H1 (cell line): Measurements from ENCODE around the gene AK8. TPM values are rescaled to one million over a fixed set of nuclear protein-coding genes. Genes with fewer than 3 reads are reported as not detected.
A peak's percentile ranks its signal among the peaks of the same experiment; 100 is the strongest.

Experiments
- CTCF ChIA-PET: fragments of 300-600 bp; sonication (Branson Sonifier 250); formaldehyde crosslinking; loops from one replicate; lab custom pipeline; 2021; ENCODE audit not compliant: partially characterized antibody; lab: Charles Lee
- POLR2A ChIA-PET: fragments of 300-600 bp; sonication (Branson Sonifier 250); formaldehyde crosslinking; loops from one replicate; lab custom pipeline; 2021; ENCODE audit warnings: inconsistent platforms; ENCODE audit not compliant: partially characterized antibody; lab: Charles Lee
- DNase-seq, 2 experiments: peaks; one replicate each; pipeline versions ENCODE4 v3.0.0 to v3.0.0-alpha.2; 2010 to 2022; ENCODE audit warnings: low spot score in 2 of 2, low read depth in 1 of 2, mixed read lengths in 1 of 2
- FAIRE-seq: peaks from 2 replicates; lab custom pipeline; 2011; peaks lifted over from hg19 to GRCh38; lab: Jason Lieb, UNC
- H2AFZ ChIP-seq: 2 replicates; pipeline ENCODE4 v1.8.1; 2012; ENCODE audit warnings: low read length, inconsistent platforms
- H2AK5ac ChIP-seq: 2 replicates; pipeline ENCODE4 v1.6.1; 2013; ENCODE audit warnings: low read depth, low read length
- H2BK120ac ChIP-seq: replicated peaks from 2 replicates; pipeline ENCODE3; 2013; ENCODE audit warnings: low read depth, low read length, inconsistent platforms
- H2BK12ac ChIP-seq: 2 replicates; pipeline ENCODE4 v1.6.1; 2013; ENCODE audit warnings: low read depth, low read length
- H2BK15ac ChIP-seq: 2 replicates; pipeline ENCODE4 v1.6.1; 2013; ENCODE audit warnings: low read length
- H2BK20ac ChIP-seq: 2 replicates; pipeline ENCODE4 v1.6.1; 2013; ENCODE audit warnings: low read length
- H2BK5ac ChIP-seq: 2 replicates; pipeline ENCODE4 v1.6.1; 2013; ENCODE audit warnings: low read depth, low read length
- H3K14ac ChIP-seq: 2 replicates; pipeline ENCODE4 v1.6.1; 2013; ENCODE audit warnings: inconsistent platforms; ENCODE audit not compliant: insufficient read length
- H3K18ac ChIP-seq: 2 replicates; pipeline ENCODE4 v1.6.1; 2013; ENCODE audit warnings: low read length; ENCODE audit errors: extremely low read depth
- H3K23ac ChIP-seq: 2 replicates; pipeline ENCODE4 v1.6.1; 2013; ENCODE audit warnings: inconsistent platforms; ENCODE audit not compliant: insufficient read length
- H3K23me2 ChIP-seq: 2 replicates; pipeline ENCODE4 v1.6.1; 2013; ENCODE audit warnings: low read depth, low read length
- H3K27ac ChIP-seq: 2 replicates; pipeline ENCODE4 v1.6.1; 2011; ENCODE audit warnings: low read depth, low read length, inconsistent platforms
- H3K27me3 ChIP-seq, 4 experiments: replicated peaks in 1 of 4; 1 replicate in 1 of 4; 2 replicates in 3 of 4; pipeline versions ENCODE4 v1.6.1 to v1.8.1; 2011 to 2013; ENCODE audit warnings: low read length in 3 of 4, mild to moderate bottlenecking in 3 of 4, inconsistent platforms in 2 of 4, mixed read lengths in 2 of 4, moderate library complexity in 1 of 4; ENCODE audit not compliant: control insufficient read depth in 3 of 4, insufficient read depth in 3 of 4; ENCODE audit errors: extremely low read depth in 1 of 4
- H3K36me3 ChIP-seq, 4 experiments: 2 replicates each; pipeline versions ENCODE4 v1.6.1 to v1.8.1; 2011 to 2013; ENCODE audit warnings: mild to moderate bottlenecking in 4 of 4, low read length in 3 of 4, moderate library complexity in 2 of 4, control low read depth in 1 of 4, inconsistent platforms in 1 of 4; ENCODE audit not compliant: insufficient read depth in 4 of 4, control insufficient read depth in 2 of 4
- H3K4ac ChIP-seq: replicated peaks from 2 replicates; pipeline ENCODE3; 2013; ENCODE audit warnings: low read length, low read depth, mixed read lengths, inconsistent platforms; ENCODE audit not compliant: insufficient read length
- H3K4me1 ChIP-seq, 4 experiments: replicated peaks in 1 of 4; 1 replicate in 1 of 4; 2 replicates in 3 of 4; pipeline versions ENCODE4 v1.6.1 to v1.8.1; 2011 to 2013; ENCODE audit warnings: low read length in 3 of 4, inconsistent platforms in 2 of 4, mixed read lengths in 1 of 4; ENCODE audit not compliant: insufficient read depth in 4 of 4, control insufficient read depth in 3 of 4
- H3K4me2 ChIP-seq, 2 experiments: 2 replicates each; pipeline versions ENCODE4 v1.6.1 to v1.8.1; 2011 to 2013; ENCODE audit warnings: low read depth in 2 of 2, low read length in 2 of 2, control low read depth in 1 of 2, inconsistent platforms in 1 of 2, mild to moderate bottlenecking in 1 of 2; ENCODE audit not compliant: insufficient read depth in 1 of 2
- H3K4me3 ChIP-seq, 4 experiments: fragments of 200-600, 300-600 bp in 1 of 4; sonication (generic), shearing (Covaris generic), sonication (Bioruptor Twin) in 1 of 4; 2 replicates each; pipeline versions ENCODE4 v1.5.1 to v1.8.1; 2011 to 2016; ENCODE audit warnings: low read length in 4 of 4, low read depth in 3 of 4, control low read depth in 2 of 4, inconsistent platforms in 2 of 4, mild to moderate bottlenecking in 2 of 4, mixed read lengths in 1 of 4, moderate library complexity in 1 of 4; ENCODE audit not compliant: insufficient read depth in 2 of 4; ENCODE audit errors: extremely low read depth in 1 of 4
- H3K56ac ChIP-seq: replicated peaks from 2 replicates; pipeline ENCODE3; 2013; ENCODE audit warnings: low read depth, mild to moderate bottlenecking, mixed read lengths, low read length, inconsistent platforms; ENCODE audit not compliant: insufficient read length
- H3K79me1 ChIP-seq: 2 replicates; pipeline ENCODE4 v1.6.1; 2013; ENCODE audit warnings: low read depth, low read length, control low read depth
- H3K79me2 ChIP-seq, 2 experiments: 2 replicates each; pipeline versions ENCODE4 v1.6.1 to v1.8.1; 2012 to 2013; ENCODE audit warnings: low read length in 2 of 2, mild to moderate bottlenecking in 2 of 2, inconsistent platforms in 1 of 2; ENCODE audit not compliant: insufficient read depth in 2 of 2, control insufficient read depth in 1 of 2
- H3K9ac ChIP-seq, 4 experiments: replicated peaks in 1 of 4; 1 replicate in 1 of 4; 2 replicates in 3 of 4; pipeline versions ENCODE4 v1.6.1 to v1.8.1; 2011 to 2013; ENCODE audit warnings: low read depth in 3 of 4, low read length in 3 of 4, control low read depth in 2 of 4, mild to moderate bottlenecking in 2 of 4, moderate library complexity in 2 of 4, inconsistent platforms in 1 of 4; ENCODE audit errors: extremely low read depth in 1 of 4
- H3K9me3 ChIP-seq, 2 experiments: 2 replicates each; pipeline versions ENCODE4 v1.6.1 to v1.8.1; 2012 to 2013; ENCODE audit warnings: mild to moderate bottlenecking in 2 of 2, moderate library complexity in 2 of 2, control low read depth in 1 of 2, inconsistent platforms in 1 of 2, low read depth in 1 of 2, low read length in 1 of 2, mixed read lengths in 1 of 2; ENCODE audit not compliant: insufficient read depth in 2 of 2
- H4K20me1 ChIP-seq, 2 experiments: replicated peaks in 1 of 2; 2 replicates each; pipeline versions ENCODE3 to v1.8.1; 2011 to 2013; ENCODE audit warnings: inconsistent platforms in 2 of 2, low read length in 2 of 2, mild to moderate bottlenecking in 1 of 2; ENCODE audit not compliant: insufficient read depth in 2 of 2, control insufficient read depth in 1 of 2
- H4K5ac ChIP-seq: 2 replicates; pipeline ENCODE4 v1.6.1; 2013; ENCODE audit warnings: low read length, low read depth, mixed read lengths, inconsistent platforms; ENCODE audit not compliant: insufficient read length
- H4K8ac ChIP-seq: 2 replicates; pipeline ENCODE4 v1.8.0; 2013; ENCODE audit warnings: mild to moderate bottlenecking, moderate library complexity, low read length, inconsistent platforms; ENCODE audit not compliant: insufficient read depth; ENCODE audit errors: extremely low read depth
- H4K91ac ChIP-seq: replicated peaks from 2 replicates; pipeline ENCODE3; 2013; ENCODE audit warnings: low read length, mixed read lengths, inconsistent platforms; ENCODE audit not compliant: insufficient read length
- CBX5 ChIP-seq: fragments of 300-800, 300-1000 bp; sonication (generic); IDR thresholded peaks from 2 replicates; pipeline ENCODE4 v1.7.1; 2016; ENCODE audit warnings: antibody characterized with exemption, low read length, low read depth
- EZH2 ChIP-seq: fragments of 200-600 bp; sonication (generic); IDR thresholded peaks from 2 replicates; pipeline ENCODE4 v1.7.1; 2012; ENCODE audit warnings: low read depth, mild to moderate bottlenecking, moderate library complexity, low read length, inconsistent platforms; ENCODE audit not compliant: severe bottlenecking
- HDAC6 ChIP-seq: IDR thresholded peaks from one replicate; pipeline ENCODE4 v1.7.1; 2012; ENCODE audit warnings: low read depth, mild to moderate bottlenecking, inconsistent platforms, low read length, moderate library complexity
- MAFK ChIP-seq: IDR thresholded peaks from 2 replicates; pipeline ENCODE4 v1.6.1; 2012; ENCODE audit warnings: low read depth, mild to moderate bottlenecking, improper control_type of control experiment, low read length
- MAX ChIP-seq: IDR thresholded peaks from 2 replicates; pipeline ENCODE4 v1.6.1; 2012; ENCODE audit warnings: inconsistent platforms
- SRF ChIP-seq: IDR thresholded peaks from 2 replicates; pipeline ENCODE4 v1.6.1; 2011; ENCODE audit warnings: mild to moderate bottlenecking, low read depth, low read length, moderate library complexity
- SUZ12 ChIP-seq: fragments of 200-600 bp; sonication (generic); IDR thresholded peaks from 2 replicates; pipeline ENCODE4 v1.6.1; 2012; ENCODE audit warnings: mild to moderate bottlenecking, inconsistent platforms, low read length, moderate library complexity, mixed read lengths
- TBP ChIP-seq: IDR thresholded peaks from 2 replicates; pipeline ENCODE4 v1.6.1; 2011; ENCODE audit warnings: low read depth, low read length, improper control_type of control experiment
- WGBS, 2 experiments: shearing (Covaris generic) in 1 of 2; methylation state at CpG; one replicate each; pipeline versions ENCODE4 v1.1.6 to v1.1.7; 2013 to 2015; ENCODE audit warnings: low lambda C conversion rate in 2 of 2, mixed read lengths in 2 of 2, inconsistent platforms in 1 of 2, low coverage in 1 of 2, missing lambda C conversion rate in 1 of 2; ENCODE audit not compliant: insufficient replicate concordance in 2 of 2, insufficient coverage in 1 of 2, insufficient read length in 1 of 2; ENCODE audit errors: extremely low coverage in 1 of 2, missing lambda C conversion rate in 1 of 2; 5-methylcytosine and 5-hydroxymethylcytosine counted together
- polyA plus RNA-seq, 7 experiments: library from polyadenylated mRNA; depleted of rRNA in 3 of 7; stranded (reverse) in 5 of 7; unstranded in 2 of 7; fragments of >200 nt in 5 of 7; fragments of 200-250 nt in 2 of 7; gene quantifications; 1 replicate in 5 of 7; 2 replicates in 1 of 7; 4 replicates in 1 of 7; pipeline versions ENCODE4 v1.2.1 to v1.2.3, GENCODE V29; 2011 to 2013; ENCODE audit warnings: missing spikeins in 2 of 7, mixed read lengths in 2 of 7
- total RNA-seq: library from RNA; stranded (reverse); fragmentation: NEBNext Ultra II Directional; extraction: Animal tissue kit (Norgen Biotek cat#: 25700); gene quantifications from 2 replicates; pipeline ENCODE4 v1.2.1, GENCODE V29; 2021

Gene AK8
- total and polyA plus RNA-seq, 2 of the 8 experiments (the other 6 are each of a cell fraction or from before 2014, with no cell fraction given) = 0.35 to 0.48 TPM

DNA sequence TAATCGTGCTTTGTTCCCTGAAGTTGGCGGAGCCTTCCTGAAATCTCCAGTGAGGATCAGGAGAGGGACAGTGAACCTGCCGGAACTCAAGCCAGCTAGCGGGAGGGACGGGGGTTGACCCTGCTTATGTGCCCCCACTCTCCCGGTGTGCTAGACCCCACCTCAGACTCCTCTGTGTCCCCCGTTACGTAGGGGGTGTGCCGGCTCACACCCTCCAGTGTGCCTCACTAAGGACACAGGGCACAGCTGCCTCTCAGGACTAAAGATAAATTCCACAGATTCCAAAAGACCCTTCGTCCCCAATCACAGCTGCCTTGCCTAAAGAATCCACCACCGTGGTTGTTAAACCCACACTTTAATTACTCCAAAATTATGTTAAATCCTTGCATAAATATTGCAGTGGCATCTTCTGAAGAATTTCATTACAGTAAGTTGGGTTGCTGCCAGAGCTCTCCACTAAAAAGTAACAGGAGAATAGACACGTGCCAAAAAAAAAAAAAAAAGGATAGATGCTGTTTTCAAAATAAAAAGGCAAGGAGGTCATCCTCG is 134.1 kb downstream of the AK8 start:
- H2BK12ac ChIP-seq = no peak overlapping the region
- 0 out of 2 replicates have a peak overlapping the region, but pooled peaks have one; percentile 9 for H2BK20ac ChIP-seq
- DNase-seq (no peak), FAIRE-seq (no peak)
- H4K20me1 ChIP-seq = peaks cover 0 to 2% of the 10 kb centered on the region in 2 experiments
- no peak overlapping the region for H2AK5ac ChIP-seq
- no peak overlapping the region; a peak in 2 of 8 replicates for H3K4me3 ChIP-seq
- H4K8ac ChIP-seq = no peak overlapping the region
- peaks cover 6% of the 10 kb centered on the region; the same call in 1 of the 2 replicates for H3K23me2 ChIP-seq
- no peak overlapping the region for H3K56ac ChIP-seq
- no peak overlapping the region for H4K91ac ChIP-seq
- no peak overlapping the region for H2AFZ ChIP-seq
- peaks cover 14 to 27% (median 21%) of the 10 kb centered on the region in 4 experiments for H3K4me1 ChIP-seq
- H3K27me3 ChIP-seq = peaks cover 11 to 48% (median 46%) of the 10 kb centered on the region in 4 experiments
- H3K4me2 ChIP-seq = peak overlapping the region; percentile 20 to 70; a peak in 2 of 4 replicates
- TF ChIP-seq EZH2 (peak; percentile 43), SUZ12 (peak; percentile 39; the same call in 1 of the 2 replicates), MAFK (no peak), SRF (no peak), MAX (no peak), CBX5 (no peak), TBP (no peak), HDAC6 (no peak)
- H3K18ac ChIP-seq = no peak overlapping the region
- no peak overlapping the region for H2BK120ac ChIP-seq
- H4K5ac ChIP-seq = no peak overlapping the region
- H3K9ac ChIP-seq = no peak overlapping the region
- no peak overlapping the region for H3K4ac ChIP-seq
- no peaks in the 10 kb centered on the region for H3K9me3 ChIP-seq
- no peaks in the 10 kb centered on the region; the same call in 1 of the 2 replicates for H3K79me1 ChIP-seq
- no peak overlapping the region for H3K27ac ChIP-seq
- no peaks in the 10 kb centered on the region for H3K36me3 ChIP-seq
- H3K79me2 ChIP-seq = no peaks in the 10 kb centered on the region
- WGBS, 2 experiments = 37% methylated on average over 13 of the region's 13 CpGs; no CpG with 5 or more reads in 1 of the 2 experiments
- no peak overlapping the region for H3K14ac ChIP-seq
- ChIA-PET CTCF (interaction anchor here (1.7 to 2.0 kb wide), 2 partner anchors 14 to 34 kb away, joined by 4 to 5 read pairs; no protein-coding TSS in a partner anchor), POLR2A (interaction anchor here (2.1 kb wide), 1 partner anchor 26 kb away, joined by 4 read pairs; no protein-coding TSS in a partner anchor)
- H3K23ac ChIP-seq = no peak overlapping the region
- H2BK5ac ChIP-seq = no peak overlapping the region
- H2BK15ac ChIP-seq = no peak overlapping the region
